ENCODE data around the gene SEMA4F.

The SEMA4F gene

GRCh38 chr2:74668087-74668486, 14.0 kb downstream of the SEMA4F start:
- DNase-seq (ENCODE audit: low read depth in 2 of 2), result no peak

GRCh38 chr2:74670263-74670662, 16.2 kb downstream of the SEMA4F start:
- DNase-seq (ENCODE audit: low read depth in 2 of 2), result no peak

- DNase-seq (ENCODE audit: low read depth in 2 of 2), result no peak
Measured at GRCh38 chr2:74671479-74671878, 17.4 kb downstream of the SEMA4F start.

- DNase-seq (ENCODE audit: low read depth in 2 of 2), result no peak
Measured at GRCh38 chr2:74673826-74674528, 19.9 kb downstream of the SEMA4F start.

- no peak for DNase-seq (ENCODE audit: low read depth in 2 of 2)
Measured at GRCh38 chr2:74675090-74675489, 21.0 kb downstream of the SEMA4F start.

- no peak for DNase-seq (ENCODE audit: low read depth in 2 of 2)
Measured at GRCh38 chr2:74676331-74676730, 22.3 kb downstream of the SEMA4F start.

GRCh38 chr2:74679615-74680014, 25.6 kb downstream of the SEMA4F start:
- DNase-seq (ENCODE audit: low read depth in 2 of 2), result no peak

- DNase-seq (ENCODE audit: low read depth in 2 of 2), result no peak
Measured at GRCh38 chr2:74682501-74682900, 28.5 kb downstream of the SEMA4F start.

GRCh38 chr2:74685408-74685807, 31.4 kb downstream of the SEMA4F start:
- DNase-seq (ENCODE audit: low read depth in 2 of 2), result no peak

GRCh38 chr2:74688881-74689280, 34.8 kb downstream of the SEMA4F start:
- no peak for DNase-seq (ENCODE audit: low read depth in 2 of 2)

- DNase-seq (ENCODE audit: low read depth in 2 of 2), result no peak
Measured at GRCh38 chr2:74689671-74690070, 35.6 kb downstream of the SEMA4F start.

GRCh38 chr2:74690571-74690970, 36.5 kb downstream of the SEMA4F start:
- DNase-seq (ENCODE audit: low read depth in 2 of 2), result no peak

GRCh38 chr2:74691929-74692328, 37.9 kb downstream of the SEMA4F start:
- DNase-seq (ENCODE audit: low read depth in 2 of 2), result no peak

GRCh38 chr2:74693213-74693612, 39.2 kb downstream of the SEMA4F start:
- DNase-seq (ENCODE audit: low read depth in 2 of 2), result no peak

GRCh38 chr2:74693668-74694067, 39.6 kb downstream of the SEMA4F start:
- no peak for DNase-seq (ENCODE audit: low read depth in 2 of 2)

- no peak for DNase-seq (ENCODE audit: low read depth in 2 of 2)
Measured at GRCh38 chr2:74694281-74694680, 40.2 kb downstream of the SEMA4F start.

GRCh38 chr2:74695663-74696062, 41.6 kb downstream of the SEMA4F start:
- DNase-seq (ENCODE audit: low read depth in 2 of 2), result no peak

GRCh38 chr2:74696829-74697228, 42.8 kb downstream of the SEMA4F start:
- DNase-seq (ENCODE audit: low read depth in 2 of 2), result no peak

- DNase-seq (ENCODE audit: low read depth in 2 of 2), result no peak
Measured at GRCh38 chr2:74700643-74701372, 46.8 kb downstream of the SEMA4F start.

GRCh38 chr2:74702001-74702715, 48.1 kb downstream of the SEMA4F start:
- no peak for DNase-seq (ENCODE audit: low read depth in 2 of 2)

- no peak for DNase-seq (ENCODE audit: low read depth in 2 of 2)
Measured at GRCh38 chr2:74703373-74703772, 49.3 kb downstream of the SEMA4F start.

- no peak for DNase-seq (ENCODE audit: low read depth in 2 of 2)
Measured at GRCh38 chr2:74704216-74704615, 50.2 kb downstream of the SEMA4F start.

GRCh38 chr2:74706741-74707140, 52.7 kb downstream of the SEMA4F start:
- no peak for DNase-seq (ENCODE audit: low read depth in 2 of 2)

Data from stimulated activated CD8-positive, alpha-beta memory T cell treated with anti-CD3 and anti-CD28 coated beads, Interleukin-2, amount 100 ng/mL, for 1 hour (primary cell).